Left colon (tissue), 2 donors: ENCODE data around the gene CKMT1A. TPM values are rescaled to one million over a fixed set of nuclear protein-coding genes. Genes with fewer than 3 reads are reported as not detected.
"Not testable (repeated sequence)": the region's sequence is repeated elsewhere in the genome, so short reads cannot be mapped to it uniquely, and the experiment has no call there.

ENCODE experiments used
- ATAC-seq: fragments of 200-7000 bp; cut with Tn5 transposase; one replicate; pipeline ENCODE4 v1.9.1; 2020; ENCODE audit warnings: mild to moderate bottlenecking, moderate library complexity
- DNase-seq, 2 donors: peaks; one replicate each; pipeline ENCODE4 v3.0.0-alpha.2; 2020
- intact Hi-C, 2 donors: fragments of 100-400 bp; cut with DNase I in 1 of 2; cut with micrococcal nuclease in 1 of 2; formaldehyde crosslinking; loops; one replicate each; pipeline versions ENCODE4 v1.11.2 to v1.14.0; 2022; cut with DNase I, micrococcal nuclease
- long read RNA-seq: library from polyadenylated mRNA; unstranded; transcript quantifications from one replicate; pipeline ENCODE4 v2.0.0, GENCODE V29; 2021
- total RNA-seq, 2 donors: library from RNA; stranded (reverse); fragmentation: NEBNext Ultra II Directional; extraction: Animal tissue kit (Norgen Biotek cat#: 25700); gene quantifications; one replicate each; pipeline ENCODE4 v1.2.1, GENCODE V29; 2021
- donor health status: DM: no; HTN: no; CAD: no.
- donor health status: DM: yes; HTN: yes; CAD: no.

The CKMT1A gene
- total RNA-seq: 100 to 1,000 TPM; 162 to 229 TPM
- long read RNA-seq, transcript CKMT1A-202 (9 exons, 1,911 nt): minor isoform, 42 of 233 reads
- long read RNA-seq, transcript CKMT1A-204 (10 exons, 1,779 nt): major isoform, 131 of 233 reads
- long read RNA-seq, partial matches to known transcripts: 34 of 233 reads
- long read RNA-seq, other reads (novel, unspliced or antisense): 26 of 233 reads

GRCh38 chr15:43693148-43694022, at the start of gene CKMT1A:
TSS of gene CKMT1A (plus strand) at chr15:43693859. CDS start at chr15:43694051, 192 bp downstream.
- peak; percentile 81 for ATAC-seq
- DNase-seq, intact Hi-C loops: not testable (repeated sequence)

GRCh38 chr15:43648649-43649429, 44.8 kb upstream of the CKMT1A start, which contains the start of gene CATSPER2:
TSS of gene CATSPER2 (minus strand) at chr15:43648844. CDS start at chr15:43648061, 783 bp downstream.
- no peak for DNase-seq
- peak; percentile 37 for ATAC-seq
- intact Hi-C loops: no loop called here

GRCh38 chr15:43649430-43649926, 44.2 kb upstream of the CKMT1A start:
- intact Hi-C loops, DNase-seq: not testable (repeated sequence)
- ATAC-seq: peak; percentile 31

- DNase-seq, intact Hi-C loops, ATAC-seq: not testable (repeated sequence)
Observed at GRCh38 chr15:43659727-43660126, 33.9 kb upstream of the CKMT1A start.

GRCh38 chr15:43662293-43662692, 31.4 kb upstream of the CKMT1A start:
- intact Hi-C loops: not testable (repeated sequence)

GRCh38 chr15:43663333-43663732, 30.3 kb upstream of the CKMT1A start:
- intact Hi-C loops, DNase-seq, ATAC-seq: not testable (repeated sequence)

More at GRCh38 chr15:43662293-43662692, 31.4 kb upstream of the CKMT1A start:
- not testable (repeated sequence) for ATAC-seq, DNase-seq

GRCh38 chr15:43666177-43666576, 27.5 kb upstream of the CKMT1A start:
- DNase-seq, intact Hi-C loops, ATAC-seq: not testable (repeated sequence)

- DNase-seq, intact Hi-C loops, ATAC-seq: not testable (repeated sequence)
Observed at GRCh38 chr15:43674175-43674574, 19.5 kb upstream of the CKMT1A start.

GRCh38 chr15:43689604-43690301, 3.9 kb upstream of the CKMT1A start:
- DNase-seq, intact Hi-C loops: not testable (repeated sequence)
- peak; percentile 75 for ATAC-seq

- intact Hi-C loops, DNase-seq: not testable (repeated sequence)
- ATAC-seq: peak; percentile 74
Observed at GRCh38 chr15:43692679-43693078, 980 bp upstream of the CKMT1A start.

- ATAC-seq: no peak
- DNase-seq: no peak
- intact Hi-C loops: no loop called here
Observed at GRCh38 chr15:43702174-43702573, 8.5 kb downstream of the CKMT1A start.

- ATAC-seq (no peak), DNase-seq (no peak)
- intact Hi-C loops: no loop called here
Observed at GRCh38 chr15:43702701-43703424, 9.2 kb downstream of the CKMT1A start.

- intact Hi-C loops, ATAC-seq, DNase-seq: not testable (repeated sequence)
Observed at GRCh38 chr15:43710431-43711131, 16.9 kb downstream of the CKMT1A start.

GRCh38 chr15:43723151-43723550, 29.5 kb downstream of the CKMT1A start:
- intact Hi-C loops: no loop called here

GRCh38 chr15:43726306-43726705, 32.6 kb downstream of the CKMT1A start:
- intact Hi-C loops, ATAC-seq, DNase-seq: not testable (repeated sequence)

More at GRCh38 chr15:43723151-43723550, 29.5 kb downstream of the CKMT1A start:
- ATAC-seq: no peak
- no peak for DNase-seq

- ATAC-seq, DNase-seq, intact Hi-C loops: not testable (repeated sequence)
Observed at GRCh38 chr15:43728053-43728725, 34.5 kb downstream of the CKMT1A start.
